AG08396 (cell line): ENCODE measurements around the gene C1QC.
A peak's percentile ranks its signal among the peaks of the same experiment; 100 is the strongest.
"Not testable (repeated sequence)": the region's sequence is repeated elsewhere in the genome, so short reads cannot be mapped to it uniquely, and the experiment has no call there.

Experiments
- DNase-seq: peaks from one replicate; pipeline ENCODE4 v3.0.0; 2012; ENCODE audit warnings: low spot score, mixed read lengths

C1QC gene

DNA sequence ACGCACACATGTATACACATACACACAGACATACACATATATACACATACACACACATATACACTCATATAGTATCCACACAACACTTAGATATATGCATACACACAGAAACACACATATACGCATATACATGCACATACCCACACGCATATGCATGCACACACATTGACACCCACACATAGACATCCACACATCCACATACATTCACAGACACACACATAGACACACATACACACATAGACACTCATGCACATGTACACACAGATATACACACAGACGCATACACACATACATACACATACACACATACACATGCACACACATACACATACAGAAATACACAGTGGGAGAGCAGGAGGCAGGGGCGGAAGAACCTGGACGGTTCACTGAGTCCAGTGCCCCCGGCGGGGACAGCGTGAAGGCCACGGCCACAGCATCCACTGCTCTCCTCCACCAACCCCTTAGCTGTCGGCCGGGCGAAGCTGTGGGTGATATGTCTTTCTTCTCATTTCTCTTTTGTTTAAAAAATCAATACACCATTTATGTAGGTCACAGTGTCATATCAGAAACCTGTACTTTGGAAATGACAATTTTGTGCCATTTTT lies 6.8 kb downstream of the C1QC start:
- no peak for DNase-seq

DNA sequence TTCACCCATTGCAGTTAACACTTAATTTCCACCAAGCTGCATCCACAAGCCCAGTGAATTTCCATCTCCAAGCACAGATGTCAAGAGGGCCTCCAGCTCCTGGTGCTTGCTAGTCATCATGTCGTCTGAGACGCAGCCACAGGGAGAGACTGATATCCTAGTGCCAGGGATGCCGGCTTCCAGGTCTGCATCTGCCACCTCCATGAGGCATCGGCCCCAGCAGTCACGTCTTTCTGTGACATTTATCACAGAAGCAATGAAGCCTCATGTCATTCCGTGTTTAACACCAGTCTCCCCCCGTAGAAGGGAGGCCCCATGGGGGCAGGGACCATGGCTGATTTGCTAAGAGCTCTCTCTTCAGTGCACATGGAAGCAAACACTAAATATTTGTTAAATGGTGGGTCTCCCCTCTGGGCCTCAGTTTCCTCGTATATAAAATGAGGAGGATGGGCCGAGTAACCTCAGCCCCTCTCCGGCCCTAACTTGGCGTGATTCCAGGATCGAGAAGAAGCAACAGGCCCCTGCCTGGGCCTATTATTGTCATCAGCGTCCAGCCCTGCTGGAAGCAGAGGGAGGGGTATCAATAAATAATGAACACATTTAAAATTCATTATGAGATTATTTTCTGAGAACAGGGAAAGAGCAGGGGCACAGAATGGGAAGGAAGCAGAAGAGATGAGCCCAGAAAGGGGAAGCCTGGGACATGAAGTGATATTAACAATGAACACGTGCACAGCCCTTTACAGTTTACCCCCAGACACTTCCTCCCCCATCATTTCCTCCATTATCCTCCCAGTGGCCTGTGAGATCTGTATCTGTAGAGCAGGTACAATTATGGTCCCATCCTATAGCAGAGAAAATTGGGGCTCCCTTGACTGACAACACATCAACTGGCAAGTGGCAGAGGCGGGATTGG lies 8.8 kb downstream of the C1QC start:
- no peak for DNase-seq

DNA sequence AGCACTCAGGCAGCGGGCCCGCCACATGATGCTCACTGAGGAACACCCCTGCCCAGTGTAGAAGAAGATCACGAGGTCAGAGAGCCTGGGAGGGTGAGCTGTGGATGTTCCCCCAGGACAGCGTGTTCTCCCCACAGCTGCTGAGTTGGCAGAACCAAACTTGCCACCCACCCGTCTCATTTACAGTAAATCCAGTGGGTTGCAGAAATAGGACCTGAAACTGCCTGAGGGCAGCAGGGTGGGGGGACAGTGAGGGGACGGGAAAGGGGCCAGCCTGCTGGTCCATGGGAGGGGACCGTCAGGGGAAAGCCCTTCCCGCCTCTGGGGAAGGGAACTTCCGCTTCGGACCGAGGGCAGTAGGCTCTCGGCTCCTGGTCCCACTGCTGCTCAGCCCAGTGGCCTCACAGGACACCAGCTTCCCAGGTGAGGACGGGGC lies 9.5 kb downstream of the C1QC start, which contains the start of gene C1QB:
TSS of gene C1QB (plus strand) at position 356 of the 436 bp plus-strand sequence. CDS start 6,227 bp downstream, outside the sequence.
- DNase-seq: no peak

DNA sequence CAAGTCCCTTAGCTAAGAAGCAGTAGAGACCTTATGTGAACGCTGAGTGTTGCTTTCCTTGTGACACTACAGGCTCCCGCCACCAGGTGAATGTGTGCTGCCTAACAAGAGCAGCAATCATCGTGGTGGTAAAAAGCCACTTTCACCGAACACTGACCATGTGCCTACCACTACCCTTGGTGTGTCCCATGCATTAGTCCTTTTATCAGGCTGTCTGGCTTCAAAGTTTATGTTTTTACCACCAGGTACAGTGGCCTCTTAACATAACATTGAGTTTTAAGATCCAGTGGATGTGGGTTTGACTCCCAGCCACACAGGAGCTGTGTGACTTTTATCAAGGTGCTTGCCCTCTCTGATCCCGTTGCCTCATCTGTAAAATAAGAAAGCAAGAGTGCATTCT lies 11.3 kb downstream of the C1QC start:
- no peak for DNase-seq

DNA sequence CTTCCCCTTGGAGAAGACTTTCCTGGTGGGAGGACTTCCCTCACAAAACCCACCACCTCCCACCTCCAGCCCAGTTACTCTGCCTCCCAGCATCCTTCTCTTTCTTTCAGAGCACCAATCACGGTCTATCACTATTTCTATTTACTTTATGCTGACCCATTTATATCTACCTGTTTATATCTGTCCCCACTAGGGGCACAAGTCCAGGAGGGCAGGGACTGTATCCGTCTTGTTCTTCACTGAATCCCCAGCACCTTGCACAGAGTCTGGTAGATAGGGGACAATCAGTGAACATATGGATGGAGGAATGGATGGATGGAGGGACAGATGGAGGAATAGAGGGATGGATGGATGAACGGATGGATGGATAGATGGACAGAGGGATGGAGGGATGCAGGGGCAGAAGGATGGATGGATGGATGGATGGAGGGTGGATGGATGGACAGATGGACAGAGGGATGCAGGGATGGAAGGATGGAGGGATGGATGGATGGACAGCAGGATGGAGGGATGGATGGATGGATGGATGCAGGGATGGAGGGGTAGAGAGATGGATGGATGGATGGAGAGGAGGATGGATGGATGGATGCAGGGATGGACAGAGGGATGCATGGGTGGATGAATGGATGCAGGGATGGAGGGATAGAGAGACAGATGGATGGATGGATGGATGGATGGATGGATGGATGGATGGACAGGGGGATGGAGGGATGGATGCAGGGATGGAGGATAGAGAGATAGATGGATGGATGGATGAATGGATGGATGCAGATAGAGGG lies 15.1 kb downstream of the C1QC start:
- no peak for DNase-seq

DNA sequence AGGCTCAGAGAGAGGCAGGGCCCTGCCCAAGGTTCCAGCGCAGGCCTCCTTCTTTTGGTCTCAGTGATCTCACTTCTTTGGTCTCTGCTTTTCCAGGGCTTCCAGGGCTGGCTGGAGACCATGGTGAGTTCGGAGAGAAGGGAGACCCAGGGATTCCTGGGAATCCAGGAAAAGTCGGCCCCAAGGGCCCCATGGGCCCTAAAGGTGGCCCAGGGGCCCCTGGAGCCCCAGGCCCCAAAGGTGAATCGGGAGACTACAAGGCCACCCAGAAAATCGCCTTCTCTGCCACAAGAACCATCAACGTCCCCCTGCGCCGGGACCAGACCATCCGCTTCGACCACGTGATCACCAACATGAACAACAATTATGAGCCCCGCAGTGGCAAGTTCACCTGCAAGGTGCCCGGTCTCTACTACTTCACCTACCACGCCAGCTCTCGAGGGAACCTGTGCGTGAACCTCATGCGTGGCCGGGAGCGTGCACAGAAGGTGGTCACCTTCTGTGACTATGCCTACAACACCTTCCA lies 17.3 kb downstream of the C1QC start:
- no peak for DNase-seq

DNA sequence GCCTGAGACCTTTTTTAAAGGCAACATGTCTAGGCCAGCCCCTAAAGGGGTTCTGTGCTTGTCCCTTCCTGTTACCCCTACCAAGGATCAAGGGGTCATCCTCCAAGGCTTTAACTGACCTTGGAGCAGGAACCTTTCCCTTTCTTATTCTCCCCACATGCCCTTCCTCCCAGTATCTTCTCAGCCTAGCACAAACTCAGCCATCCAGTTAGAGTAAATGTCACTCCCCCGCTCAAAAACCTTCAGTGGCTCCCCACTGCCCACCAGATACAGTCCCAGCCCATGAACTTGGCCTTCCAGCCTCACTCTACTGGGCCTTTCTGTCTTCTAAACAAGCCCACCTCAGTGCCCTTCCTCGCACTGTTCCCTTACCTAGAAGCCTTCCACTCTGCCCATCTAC lies 18.4 kb downstream of the C1QC start:
- DNase-seq: no peak

DNA sequence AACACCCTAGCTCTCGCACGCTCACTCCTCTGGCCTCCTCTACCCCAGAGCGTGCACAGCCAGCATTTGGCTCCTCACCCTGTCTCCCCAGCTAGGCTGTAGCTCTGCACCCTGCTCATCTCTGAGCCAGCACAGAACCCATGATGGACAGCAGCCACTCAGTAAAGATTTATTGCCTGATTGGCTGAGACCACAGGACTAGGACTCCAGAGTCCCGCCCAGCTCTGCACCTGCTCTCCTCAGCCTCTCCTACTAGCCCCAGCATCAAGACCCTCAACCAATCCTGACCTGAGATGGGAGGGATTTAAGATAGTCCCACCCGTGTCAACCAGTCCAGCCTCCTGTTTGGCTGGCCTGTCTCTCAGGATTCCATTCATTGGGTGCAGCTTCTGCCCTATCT lies 18.9 kb downstream of the C1QC start:
- no peak for DNase-seq

DNA sequence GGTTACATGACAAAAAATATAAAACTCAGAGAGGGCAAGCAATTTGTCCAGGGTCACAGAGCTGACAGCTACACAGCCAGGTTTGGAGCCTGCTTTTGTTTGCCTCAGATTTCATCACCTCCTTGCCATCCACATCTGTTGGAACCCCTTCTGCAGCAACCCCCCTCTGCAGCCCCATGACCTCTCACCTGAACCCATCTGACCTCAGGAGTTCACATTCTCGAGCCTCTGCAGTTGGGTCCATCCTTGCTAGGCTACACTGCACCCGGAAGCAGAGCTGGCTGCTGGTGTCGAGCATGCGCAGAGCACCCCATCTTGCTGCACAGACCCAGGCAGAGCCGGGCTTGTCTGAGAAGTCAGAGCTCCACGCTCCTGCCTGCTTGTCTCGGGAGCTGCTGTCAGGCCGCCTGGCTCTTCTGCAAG lies 19.6 kb downstream of the C1QC start:
- no peak for DNase-seq

DNA sequence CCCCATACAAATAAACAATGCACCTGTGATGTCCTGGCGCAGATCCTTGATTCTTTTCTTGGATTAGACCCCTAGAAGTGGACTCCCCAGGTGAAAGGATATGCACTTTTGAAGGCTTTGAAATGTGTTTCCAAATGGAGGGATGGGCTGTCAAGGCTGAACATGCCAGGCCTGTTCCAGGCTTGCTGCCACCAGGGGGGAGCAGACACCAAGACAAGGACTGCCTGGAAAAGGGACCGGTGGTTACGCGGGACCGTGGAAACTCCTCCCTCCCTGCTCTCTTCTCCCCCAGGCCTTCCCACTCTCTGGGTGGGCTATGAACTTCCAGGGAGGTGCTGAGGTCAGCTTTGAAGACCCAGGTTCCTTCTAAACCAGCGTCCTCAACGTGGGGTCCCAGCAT lies 22.3 kb downstream of the C1QC start:
- DNase-seq: peak; percentile 58

DNA sequence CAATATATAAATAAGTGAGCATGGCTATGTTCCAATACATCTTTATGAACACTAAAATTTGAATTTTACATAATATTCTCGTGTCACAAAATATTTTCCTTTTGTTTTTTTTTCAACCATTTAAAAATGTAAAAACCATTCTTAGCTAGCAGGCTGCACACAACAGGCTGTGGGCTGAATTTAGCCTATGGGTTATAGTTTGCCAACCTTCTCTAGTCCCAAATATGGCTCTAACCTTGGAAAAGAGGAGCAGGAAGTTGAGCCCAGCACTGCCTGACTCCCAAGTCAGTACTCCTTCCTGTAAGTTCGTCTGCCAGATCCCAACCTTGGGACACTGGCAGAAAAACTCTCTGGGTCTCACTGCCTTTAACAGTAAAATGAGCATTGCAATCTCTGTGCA lies 23.0 kb downstream of the C1QC start:
- DNase-seq: no peak

DNA sequence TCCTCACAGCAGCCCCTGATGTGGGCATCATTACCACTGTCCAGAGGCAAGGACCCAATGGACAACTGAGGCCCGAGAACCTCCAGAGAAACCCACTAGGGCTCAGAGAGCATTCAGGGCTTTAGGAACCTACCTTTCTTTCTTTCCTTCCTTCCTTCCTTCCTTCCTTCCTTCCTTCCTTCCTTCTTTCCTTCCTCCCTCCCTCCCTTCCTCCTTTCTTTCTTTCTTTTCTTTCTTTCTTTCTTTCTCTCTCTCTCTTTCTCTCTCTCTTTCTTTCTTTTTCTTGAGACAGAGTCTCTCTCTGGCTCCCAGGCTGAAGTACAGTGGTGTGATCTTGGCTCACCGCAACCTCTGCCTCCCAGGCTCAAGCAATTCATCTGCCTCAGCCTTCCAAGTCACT lies 25.4 kb downstream of the C1QC start:
- DNase-seq: not testable (repeated sequence)

DNA sequence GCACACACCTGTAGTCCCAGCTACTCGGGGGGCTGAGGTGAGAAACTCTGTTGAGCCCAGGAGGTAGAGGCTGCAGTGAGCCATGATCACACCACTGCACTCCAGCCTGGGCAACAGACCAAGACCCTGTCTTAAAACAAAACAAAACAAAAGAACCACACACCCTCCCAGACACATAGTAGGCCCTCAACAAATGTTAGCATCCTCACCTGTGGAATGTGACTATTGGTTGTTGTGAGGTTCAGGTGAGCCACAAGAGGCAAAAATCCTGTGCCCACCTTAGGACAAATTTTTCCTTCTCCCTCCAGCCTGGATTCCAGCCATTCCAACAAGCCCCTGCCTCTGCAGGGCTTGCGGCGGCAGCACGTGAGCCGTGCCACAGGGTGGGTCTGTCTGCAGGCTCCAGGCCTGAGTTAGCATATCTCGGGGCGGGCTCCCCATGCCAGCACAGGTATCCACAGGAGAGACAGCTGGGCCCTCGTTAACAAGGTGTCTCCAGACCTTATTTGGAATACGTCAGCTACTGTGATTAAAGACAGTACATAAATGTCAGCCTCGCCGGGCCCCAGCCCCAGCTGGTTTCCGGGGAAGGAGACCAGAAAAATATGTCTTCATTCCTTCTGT lies 27.0 kb downstream of the C1QC start:
- DNase-seq: no peak

DNA sequence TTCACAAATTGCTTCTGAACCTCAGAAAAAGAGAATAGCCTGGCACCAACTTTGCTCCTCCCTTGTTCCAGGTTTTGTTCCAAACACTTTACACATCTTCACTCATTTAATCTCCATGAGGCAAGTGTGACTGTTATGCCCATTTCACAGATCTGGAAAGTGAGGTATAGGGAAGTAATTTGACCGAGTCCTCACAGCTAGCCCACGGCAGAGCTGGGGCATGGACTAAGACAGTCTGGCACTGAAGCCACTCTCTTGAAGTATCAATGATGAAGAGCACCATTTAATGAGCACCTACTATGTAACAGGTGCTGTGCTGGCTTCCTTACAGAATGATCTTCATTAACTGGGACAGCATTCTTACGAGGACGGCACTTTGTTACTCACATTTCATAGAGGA lies 28.6 kb downstream of the C1QC start:
- no peak for DNase-seq

DNA sequence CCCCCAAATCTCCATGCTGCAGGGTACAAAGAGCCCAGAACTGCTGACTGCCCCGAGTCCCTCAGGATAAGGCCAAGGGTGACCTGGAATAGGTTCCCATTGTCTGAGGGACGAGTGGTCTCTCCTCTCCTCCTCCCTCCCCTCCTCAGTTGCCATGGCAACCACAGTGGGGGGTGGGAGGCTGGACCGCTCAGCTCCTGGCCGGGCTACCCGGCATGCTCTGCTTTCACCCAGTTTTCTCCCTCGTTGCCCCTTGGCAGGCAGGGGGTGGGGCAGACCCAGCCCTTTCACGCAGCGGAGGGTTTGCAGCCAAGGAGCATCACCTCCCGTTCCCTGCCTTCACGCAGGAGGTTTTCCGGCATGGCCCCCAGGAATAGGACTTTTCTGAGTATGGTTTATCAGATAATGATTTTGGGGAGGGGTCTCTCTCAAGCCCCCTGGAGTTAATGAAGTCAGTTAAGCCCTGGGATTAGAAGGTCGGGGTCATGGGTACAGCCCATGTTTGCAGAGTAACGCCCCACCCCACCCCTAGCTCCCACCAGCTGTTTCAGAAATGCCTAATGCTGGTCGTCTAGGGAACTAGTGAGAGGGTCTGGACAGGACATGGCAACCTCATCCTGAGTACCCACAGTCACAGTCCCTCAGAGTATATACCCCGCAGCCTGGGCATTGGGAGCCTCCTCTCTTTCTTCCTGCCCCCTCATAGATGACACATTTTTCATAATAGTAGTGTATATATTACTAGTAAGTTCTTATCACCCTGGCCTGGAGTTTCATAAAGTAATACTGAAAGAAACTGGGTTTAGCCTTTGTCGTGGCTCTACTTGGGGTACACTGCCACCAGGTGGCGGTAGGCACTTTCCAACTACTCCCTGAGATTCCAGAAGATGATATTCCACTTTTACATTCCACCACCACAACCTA lies 30.3 kb downstream of the C1QC start:
- DNase-seq: peak; percentile 81

DNA sequence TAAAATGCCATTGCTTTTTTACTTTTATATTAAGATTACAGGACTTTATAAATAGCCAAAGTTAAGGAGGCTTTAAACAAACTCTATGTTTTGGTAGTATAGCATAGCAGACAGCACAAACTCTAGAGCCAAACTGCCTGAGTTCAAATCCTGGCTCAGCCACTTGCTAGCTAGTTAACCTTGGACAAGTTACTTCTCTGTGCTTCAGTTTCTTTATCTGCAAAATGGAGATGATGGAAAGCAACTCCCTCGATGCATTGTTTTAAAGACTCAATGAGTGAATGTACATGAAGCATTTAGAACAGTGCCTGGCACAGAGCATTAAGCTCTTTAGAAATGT lies 30.9 kb downstream of the C1QC start:
- DNase-seq: no peak

DNA sequence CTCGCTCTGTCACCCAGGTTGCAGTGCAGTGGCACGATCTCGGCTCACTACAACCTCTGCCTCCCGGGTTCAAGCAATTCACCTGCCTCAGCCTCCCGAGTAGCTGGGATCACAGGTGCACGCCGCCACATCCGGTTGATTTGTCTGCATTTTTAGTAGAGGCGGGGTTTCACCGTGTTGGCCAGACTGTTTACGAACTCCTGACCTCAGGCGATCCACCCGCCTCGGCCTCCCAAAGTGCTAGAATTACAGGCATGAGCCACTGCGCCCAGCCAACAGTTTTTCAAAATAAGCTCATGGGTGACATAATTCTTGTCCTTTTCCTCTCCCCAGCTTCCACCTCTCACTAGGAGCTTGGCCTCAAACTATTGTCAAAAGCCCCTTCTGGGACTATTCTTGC lies 32.7 kb downstream of the C1QC start:
- not testable (repeated sequence) for DNase-seq

DNA sequence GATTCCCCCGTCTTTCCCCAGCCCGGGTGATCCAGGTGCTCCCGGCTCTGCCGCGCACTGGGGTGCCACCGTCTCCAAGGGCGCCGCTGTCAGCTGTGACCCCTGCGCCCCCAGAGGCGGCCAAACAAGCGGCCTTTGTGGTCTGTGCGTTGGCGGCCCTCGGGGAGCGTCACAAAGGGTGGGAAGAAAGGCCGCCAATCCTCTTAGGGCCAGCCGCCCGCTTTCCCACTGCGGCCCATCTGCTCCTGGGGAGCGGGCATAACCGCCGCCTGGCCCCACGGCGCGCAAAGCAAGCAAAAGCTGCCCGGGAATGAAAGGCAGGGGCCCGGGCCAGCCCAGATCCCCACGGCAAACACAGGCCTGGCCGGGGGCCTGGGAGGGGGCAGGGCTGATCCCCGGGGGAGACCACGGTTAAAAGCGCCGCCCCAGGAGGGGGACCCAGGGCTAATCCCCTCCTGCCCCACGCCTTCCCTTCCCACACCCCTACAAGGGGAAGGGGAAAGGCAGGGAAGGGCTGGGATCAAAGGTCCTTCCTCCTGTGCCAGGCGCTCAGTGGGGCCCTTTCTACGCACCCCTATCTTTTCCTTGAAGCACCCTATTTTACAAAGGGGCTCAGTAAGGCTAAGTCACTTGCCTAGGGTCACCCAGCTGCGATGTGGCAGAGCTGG lies 33.6 kb downstream of the C1QC start:
- DNase-seq: no peak

DNA sequence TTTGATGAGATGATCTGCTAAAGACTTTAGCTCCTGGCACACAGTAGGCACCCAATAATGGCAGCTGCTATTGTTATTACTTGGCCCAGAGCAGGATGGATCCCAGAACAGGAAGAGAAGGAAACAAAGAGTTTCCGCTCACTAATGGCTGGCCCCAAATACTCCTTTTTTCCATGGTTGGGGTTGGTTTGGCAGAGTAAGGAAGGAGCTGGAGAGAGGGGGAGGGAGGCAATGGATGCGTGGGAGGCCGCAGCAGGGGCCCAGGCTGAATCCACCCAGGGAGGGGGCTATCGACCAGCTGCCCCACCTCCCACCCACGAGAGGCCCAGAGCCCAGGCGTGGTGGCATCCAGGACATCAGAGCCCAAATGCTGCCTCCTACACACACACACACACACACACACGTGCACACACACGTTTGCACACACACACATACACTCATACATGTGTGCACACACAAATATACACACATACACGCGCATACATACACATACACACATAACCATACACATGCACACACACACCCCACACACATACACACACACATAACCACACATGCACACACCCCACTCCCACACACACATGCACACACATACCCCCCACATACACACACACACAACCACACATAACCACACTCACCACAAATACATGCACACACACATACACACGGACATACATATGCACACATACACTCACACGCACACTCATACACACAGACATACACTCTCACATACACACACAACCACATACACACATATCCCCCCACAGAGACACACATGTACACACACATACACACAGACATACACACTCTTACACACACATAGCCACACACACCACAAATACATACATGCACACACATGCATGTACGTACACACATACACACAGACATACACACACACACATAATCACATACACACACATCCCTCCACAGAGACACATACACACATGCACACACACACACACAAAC lies 34.8 kb downstream of the C1QC start:
- no peak for DNase-seq
